ENCODE measurements around the gene CFAP221.

The CFAP221 gene

GRCh38 chr2:119697290-119698020, 153.2 kb downstream of the CFAP221 start:
- TF ChIP-seq, protein P1, sequence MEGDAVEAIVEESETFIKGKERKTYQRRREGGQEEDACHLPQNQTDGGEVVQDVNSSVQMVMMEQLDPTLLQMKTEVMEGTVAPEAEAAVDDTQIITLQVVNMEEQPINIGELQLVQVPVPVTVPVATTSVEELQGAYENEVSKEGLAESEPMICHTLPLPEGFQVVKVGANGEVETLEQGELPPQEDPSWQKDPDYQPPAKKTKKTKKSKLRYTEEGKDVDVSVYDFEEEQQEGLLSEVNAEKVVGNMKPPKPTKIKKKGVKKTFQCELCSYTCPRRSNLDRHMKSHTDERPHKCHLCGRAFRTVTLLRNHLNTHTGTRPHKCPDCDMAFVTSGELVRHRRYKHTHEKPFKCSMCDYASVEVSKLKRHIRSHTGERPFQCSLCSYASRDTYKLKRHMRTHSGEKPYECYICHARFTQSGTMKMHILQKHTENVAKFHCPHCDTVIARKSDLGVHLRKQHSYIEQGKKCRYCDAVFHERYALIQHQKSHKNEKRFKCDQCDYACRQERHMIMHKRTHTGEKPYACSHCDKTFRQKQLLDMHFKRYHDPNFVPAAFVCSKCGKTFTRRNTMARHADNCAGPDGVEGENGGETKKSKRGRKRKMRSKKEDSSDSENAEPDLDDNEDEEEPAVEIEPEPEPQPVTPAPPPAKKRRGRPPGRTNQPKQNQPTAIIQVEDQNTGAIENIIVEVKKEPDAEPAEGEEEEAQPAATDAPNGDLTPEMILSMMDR (IDR thresholded peaks at IDR 0.05; ENCODE audit: control insufficient read depth, extremely low read depth, insufficient read depth): no peak
- DNase-seq (ENCODE audit: low read depth): no peak
- H3K4me3 ChIP-seq (ENCODE audit: low read depth, low read length): no peak overlapping the region

- TF ChIP-seq, protein P1 (IDR thresholded peaks at IDR 0.05; ENCODE audit: control insufficient read depth, extremely low read depth, insufficient read depth): no peak
- no peak overlapping the region for H3K4me3 ChIP-seq (ENCODE audit: low read depth, low read length)
- no peak for DNase-seq (ENCODE audit: low read depth)
Observed at GRCh38 chr2:119698246-119698645, 154.0 kb downstream of the CFAP221 start.

DNA sequence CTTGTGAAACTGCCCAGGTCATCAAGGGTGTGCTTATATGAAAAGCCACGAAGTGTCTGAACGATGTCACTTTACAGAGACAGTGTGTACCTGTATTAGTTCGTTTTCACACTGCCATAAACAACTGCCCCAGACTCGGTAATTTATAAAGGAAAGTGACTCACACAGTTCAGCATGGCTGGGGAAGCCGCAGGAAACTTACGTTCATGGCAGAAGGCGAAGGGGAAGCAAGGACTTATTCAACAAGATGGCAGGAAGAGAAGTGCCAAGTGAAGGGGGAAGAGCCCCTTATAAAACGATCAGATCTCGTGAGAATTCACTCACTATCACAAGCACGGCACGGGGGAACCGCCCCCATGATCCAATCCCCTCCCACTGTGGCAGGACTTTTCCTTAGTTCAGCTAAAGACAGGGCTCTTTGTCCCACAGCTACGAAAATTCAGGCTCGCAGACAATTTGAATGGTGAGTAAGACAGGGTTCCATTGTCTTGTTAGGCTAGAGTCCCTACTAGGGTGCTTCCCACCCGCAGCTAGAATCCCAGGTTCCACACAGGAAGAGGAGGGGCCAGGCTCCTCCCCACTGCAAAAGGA, 154.9 kb downstream of the CFAP221 start:
- TF ChIP-seq, protein P1 (IDR thresholded peaks at IDR 0.05; ENCODE audit: control insufficient read depth, extremely low read depth, insufficient read depth): no peak
- no peak overlapping the region for H3K4me3 ChIP-seq (ENCODE audit: low read depth, low read length)
- DNase-seq (ENCODE audit: low read depth): no peak

DNA sequence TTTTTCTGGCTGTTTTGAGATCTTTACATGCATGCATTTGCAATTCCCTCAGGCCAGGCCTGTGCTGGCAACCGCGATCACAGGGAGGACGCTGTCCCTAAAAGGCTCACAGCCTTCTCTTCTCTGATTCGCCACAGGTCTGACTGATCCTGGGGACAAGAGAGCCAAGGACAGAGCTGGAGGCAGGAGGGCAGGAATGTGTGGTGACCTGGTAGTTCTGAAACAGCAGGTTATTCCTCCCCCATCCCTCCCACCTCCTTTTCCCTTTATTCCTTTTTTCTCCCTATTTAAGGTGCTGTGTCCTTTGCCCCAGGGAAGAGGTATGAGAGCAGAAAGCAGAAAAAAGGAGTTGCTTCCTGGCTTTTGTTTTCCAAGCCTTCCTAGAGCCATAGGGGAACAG, 156.6 kb downstream of the CFAP221 start:
- H3K4me3 ChIP-seq (ENCODE audit: low read depth, low read length): no peak overlapping the region
- TF ChIP-seq, protein P1 (IDR thresholded peaks at IDR 0.05; ENCODE audit: control insufficient read depth, extremely low read depth, insufficient read depth): no peak
- DNase-seq (ENCODE audit: low read depth): no peak

GRCh38 chr2:119701352-119701751, 157.1 kb downstream of the CFAP221 start:
- no peak for DNase-seq (ENCODE audit: low read depth)
- TF ChIP-seq, protein P1 (IDR thresholded peaks at IDR 0.05; ENCODE audit: control insufficient read depth, extremely low read depth, insufficient read depth): no peak
- no peak overlapping the region for H3K4me3 ChIP-seq (ENCODE audit: low read depth, low read length)

DNA sequence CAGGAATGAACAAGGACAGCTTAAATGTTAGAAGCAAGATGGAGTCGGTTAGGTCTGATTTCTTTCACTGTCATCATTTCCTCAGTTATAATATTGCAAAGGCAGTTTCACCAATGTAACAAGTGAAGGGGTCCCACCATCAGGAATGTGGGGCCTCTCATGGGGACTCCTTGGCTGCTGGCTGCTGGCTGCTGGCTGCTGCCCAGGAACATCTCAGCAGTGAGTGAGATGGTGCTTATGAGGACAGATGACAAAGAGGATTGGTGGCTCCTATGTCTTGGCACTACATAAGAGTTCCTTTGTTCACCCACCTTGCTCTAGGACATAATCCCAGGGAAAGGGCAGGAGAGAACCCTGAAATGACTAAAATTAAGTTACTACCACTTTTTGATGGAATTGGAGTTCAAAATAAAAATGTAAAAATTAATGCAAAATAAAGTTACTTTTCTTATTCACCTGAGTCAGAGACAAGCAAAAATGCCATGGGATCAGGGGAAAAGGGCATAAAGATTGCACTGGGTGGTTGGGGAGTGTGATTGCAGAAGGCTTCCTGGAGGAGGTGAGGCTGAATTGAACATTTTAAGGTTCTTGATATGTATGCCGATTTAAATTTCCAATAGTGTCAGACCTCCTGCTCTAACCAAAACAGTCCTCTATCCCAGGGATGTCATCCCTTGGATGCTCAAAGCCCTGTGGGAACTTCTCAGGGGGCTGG, 158.1 kb downstream of the CFAP221 start:
- TF ChIP-seq, protein P1 (IDR thresholded peaks at IDR 0.05; ENCODE audit: control insufficient read depth, extremely low read depth, insufficient read depth): no peak
- DNase-seq (ENCODE audit: low read depth): no peak
- H3K4me3 ChIP-seq (ENCODE audit: low read depth, low read length): no peak overlapping the region
